D721Med (cell line): ENCODE results near the gene MB21D2.

Experiments
- DNase-seq: peaks from one replicate; pipeline ENCODE4 v3.0.0; 2011; ENCODE audit warnings: low spot score; ENCODE audit not compliant: insufficient read length
- FAIRE-seq: peaks from 2 replicates; lab custom pipeline; 2011; peaks lifted over from hg19 to GRCh38; lab: Jason Lieb, UNC
- TF ChIP-seq, protein P1 (sequence below): IDR thresholded peaks from 2 replicates; pipeline ENCODE4 v1.5.1; 2012; ENCODE audit warnings: mild to moderate bottlenecking, control low read depth; ENCODE audit not compliant: insufficient read depth; ENCODE audit errors: missing control alignments

The MB21D2 gene

DNA sequence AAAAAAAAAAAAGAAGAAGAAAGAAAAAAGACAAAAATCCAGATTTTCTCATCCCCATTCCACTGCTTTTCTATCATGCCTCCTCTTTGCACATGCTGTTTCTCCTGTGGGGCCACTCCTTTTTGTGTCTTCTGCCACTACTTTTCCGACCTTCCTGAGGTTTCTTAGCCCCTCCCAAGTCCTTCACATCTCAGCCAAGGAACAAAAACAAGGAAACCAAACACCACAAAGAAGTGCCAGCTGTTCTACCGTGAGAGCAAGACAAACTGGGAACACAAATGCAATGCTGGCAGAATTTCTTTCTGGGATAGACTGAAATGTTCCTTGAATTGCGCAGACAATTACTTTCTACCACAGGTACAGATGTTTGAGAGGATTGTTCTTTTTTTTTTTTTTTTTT is 83.2 kb downstream of the MB21D2 start:
- DNase-seq: no peak

DNA sequence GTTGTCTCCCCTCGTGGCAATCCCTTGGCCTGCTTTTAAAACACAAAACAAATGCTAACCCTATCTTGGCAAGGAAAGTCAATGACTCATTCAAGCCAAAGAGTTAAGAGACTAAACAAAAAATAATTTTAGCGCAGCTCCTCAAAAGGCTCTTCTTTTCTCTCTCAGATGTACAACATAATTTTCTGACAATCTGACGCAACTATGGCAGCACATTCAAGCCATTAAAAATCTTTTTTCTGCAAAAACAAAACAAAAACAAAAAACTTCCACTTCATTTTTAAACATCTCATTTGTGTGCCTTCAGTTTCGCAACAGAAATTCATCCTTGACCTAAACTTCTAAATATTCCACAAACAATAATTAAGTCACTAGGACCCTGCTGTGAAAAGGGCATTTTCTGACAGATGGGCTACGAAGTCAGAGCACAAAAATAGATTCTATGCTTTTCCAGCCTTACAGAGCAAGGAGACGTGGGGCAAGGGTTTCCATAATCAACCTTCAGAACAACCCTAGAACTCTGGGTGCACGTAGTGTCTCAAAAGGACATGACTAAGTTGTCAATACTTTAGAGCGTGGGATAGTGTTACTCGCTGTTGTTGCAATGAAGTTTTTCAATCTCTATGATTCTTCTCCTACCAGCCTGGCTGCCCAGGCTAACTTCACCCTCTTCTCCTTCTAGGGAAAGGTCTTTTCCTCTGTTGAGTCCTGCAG is 84.3 kb downstream of the MB21D2 start:
- TF ChIP-seq, protein P1, sequence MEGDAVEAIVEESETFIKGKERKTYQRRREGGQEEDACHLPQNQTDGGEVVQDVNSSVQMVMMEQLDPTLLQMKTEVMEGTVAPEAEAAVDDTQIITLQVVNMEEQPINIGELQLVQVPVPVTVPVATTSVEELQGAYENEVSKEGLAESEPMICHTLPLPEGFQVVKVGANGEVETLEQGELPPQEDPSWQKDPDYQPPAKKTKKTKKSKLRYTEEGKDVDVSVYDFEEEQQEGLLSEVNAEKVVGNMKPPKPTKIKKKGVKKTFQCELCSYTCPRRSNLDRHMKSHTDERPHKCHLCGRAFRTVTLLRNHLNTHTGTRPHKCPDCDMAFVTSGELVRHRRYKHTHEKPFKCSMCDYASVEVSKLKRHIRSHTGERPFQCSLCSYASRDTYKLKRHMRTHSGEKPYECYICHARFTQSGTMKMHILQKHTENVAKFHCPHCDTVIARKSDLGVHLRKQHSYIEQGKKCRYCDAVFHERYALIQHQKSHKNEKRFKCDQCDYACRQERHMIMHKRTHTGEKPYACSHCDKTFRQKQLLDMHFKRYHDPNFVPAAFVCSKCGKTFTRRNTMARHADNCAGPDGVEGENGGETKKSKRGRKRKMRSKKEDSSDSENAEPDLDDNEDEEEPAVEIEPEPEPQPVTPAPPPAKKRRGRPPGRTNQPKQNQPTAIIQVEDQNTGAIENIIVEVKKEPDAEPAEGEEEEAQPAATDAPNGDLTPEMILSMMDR: no peak
- FAIRE-seq: no peak
- no peak for DNase-seq

More for the DNA sequence above, 83.2 kb downstream of the MB21D2 start:
- TF ChIP-seq, protein P1: no peak
- FAIRE-seq: no peak

DNA sequence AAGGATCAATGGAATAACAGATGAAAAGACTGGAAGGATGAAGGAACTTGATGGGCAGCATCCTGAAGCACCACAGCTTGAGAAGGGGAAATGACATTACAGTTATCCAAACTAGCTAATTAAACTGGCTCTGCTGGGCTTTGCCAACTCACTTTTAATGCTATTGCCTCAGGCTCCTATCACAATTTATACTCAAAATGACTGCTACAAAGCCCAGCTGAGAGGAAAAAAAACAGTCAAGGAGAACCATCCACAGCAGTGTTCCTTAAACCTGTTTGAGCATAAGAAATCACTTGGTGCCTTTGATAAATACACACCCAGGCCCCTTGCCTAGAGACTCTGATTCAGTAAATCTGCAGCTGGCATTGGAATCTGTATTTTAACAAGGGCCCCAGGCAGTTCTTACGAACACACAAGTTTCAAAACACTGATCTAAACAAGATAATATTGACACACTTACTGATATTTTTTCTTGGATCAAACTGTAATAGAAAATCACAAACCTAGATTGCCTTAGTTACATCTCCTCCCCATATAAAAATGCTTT is 85.8 kb downstream of the MB21D2 start:
- no peak for DNase-seq
- TF ChIP-seq, protein P1: no peak
- FAIRE-seq: no peak

DNA sequence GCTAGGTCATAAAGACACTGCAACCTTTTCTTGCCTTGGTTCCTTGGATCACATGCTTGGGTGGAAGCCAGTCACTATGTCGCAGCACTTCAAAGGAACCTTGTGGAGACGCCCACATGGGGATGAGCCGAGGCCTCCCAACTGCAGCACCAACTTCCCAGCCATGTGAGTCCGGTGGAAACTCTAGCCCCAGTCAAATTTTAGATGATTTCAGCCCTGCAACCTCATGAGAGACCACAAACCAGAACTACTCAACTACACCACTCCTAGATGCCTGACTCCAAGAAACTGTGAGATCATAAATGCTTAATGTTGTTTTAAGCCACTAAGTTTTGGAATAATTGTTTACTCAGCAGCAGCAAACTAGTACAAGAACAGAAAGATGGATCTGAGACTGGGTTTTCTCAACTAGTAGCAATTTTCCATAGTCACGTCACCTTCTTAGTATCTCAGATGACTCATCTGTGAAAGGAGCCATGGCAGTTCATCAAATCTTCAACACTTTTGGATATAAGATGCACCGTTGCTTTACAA is 86.5 kb downstream of the MB21D2 start:
- TF ChIP-seq, protein P1: no peak
- DNase-seq (no peak), FAIRE-seq (no peak)

DNA sequence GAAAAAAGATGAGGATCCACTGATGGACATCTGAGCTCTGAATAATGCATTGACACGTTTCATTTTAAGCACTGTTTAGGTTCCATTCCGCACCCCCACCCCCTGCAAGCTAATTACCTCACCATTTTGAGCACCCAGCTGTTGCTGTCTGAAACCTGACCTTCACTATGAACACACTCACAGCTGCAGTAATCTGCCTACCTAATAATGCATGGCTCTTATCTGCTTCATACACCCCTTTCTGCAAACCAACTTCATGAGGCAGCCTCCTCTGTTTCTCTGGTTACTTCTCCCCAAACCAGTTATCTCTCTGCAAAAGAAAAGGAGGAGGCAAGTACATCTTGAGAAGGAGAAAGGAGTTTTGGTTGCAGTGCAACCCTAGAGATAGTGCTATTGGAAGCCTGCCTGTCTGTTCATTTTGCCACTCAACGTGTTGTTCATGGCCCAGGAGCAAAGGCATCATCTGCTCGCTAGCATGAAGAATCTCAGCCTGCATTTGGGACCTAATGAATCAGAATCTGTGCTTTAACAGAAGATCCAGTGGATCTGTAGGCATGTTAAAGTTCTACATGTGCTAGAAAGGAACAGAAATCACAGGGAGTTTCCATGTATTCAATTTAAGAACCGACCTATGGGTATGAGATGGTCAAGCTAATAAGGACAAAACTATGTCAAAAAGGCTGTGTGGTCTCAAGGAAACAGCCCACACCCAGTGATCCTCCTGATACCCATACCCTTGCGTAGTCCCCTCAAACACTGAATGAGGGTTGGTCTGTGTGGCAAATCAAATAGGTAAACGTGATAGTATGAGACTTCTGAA is 87.2 kb downstream of the MB21D2 start:
- TF ChIP-seq, protein P1: no peak

DNA sequence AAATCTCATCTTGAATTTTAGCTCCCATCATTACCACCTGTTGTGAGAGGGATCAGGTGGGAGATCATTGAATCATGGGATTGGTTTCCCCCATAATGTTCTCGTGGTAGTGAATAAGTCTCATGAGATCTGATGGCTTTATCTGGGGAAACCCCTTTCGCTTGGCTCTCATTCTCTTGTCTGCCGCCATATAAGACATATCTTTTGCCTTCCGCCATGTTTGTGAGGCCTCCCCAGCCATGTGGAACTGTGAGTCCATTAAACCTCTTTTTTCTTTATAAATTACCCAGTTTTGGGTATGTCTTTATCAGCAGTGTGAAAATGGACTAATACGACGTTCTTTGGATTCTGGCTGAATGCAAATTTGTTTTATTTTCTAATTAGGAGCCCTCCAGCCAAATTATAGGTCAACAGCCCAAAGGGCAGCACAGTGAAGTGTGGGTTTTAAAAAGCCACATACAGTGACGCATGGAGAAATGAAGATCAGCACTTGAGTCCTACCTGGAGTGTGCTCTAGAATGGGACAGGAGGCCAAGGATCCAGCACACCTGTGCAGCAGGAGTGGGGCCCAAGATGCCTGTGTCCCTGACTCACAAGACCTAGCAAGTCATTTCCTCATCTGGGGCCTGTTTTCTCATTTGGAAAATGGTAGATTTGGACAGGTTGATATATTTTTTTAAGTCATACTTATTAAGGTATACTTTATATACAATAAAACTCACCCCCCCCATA is 89.6 kb downstream of the MB21D2 start:
- TF ChIP-seq, protein P1: no peak
- DNase-seq: no peak
- FAIRE-seq: no peak

More for the DNA sequence above, 87.2 kb downstream of the MB21D2 start:
- DNase-seq (no peak), FAIRE-seq (no peak)
